ENCODE data around the gene SEC23IP. TPM values are rescaled to one million over a fixed set of nuclear protein-coding genes. Genes with fewer than 3 reads are reported as not detected.
"Not testable (repeated sequence)": the region's sequence is repeated elsewhere in the genome, so short reads cannot be mapped to it uniquely, and the experiment has no call there.

Gene SEC23IP
- total and polyA plus RNA-seq, 12 donors = 8.5 to 83.5 (median 36.9) TPM

GRCh38 chr10:119888715-119889114 lies 3.8 kb upstream of the SEC23IP start:
- H3K27me3 ChIP-seq; H3K9me3 ChIP-seq (replicated peaks in 1 of 3); H3K4me3 ChIP-seq; DNase-seq; H3K27ac ChIP-seq; H3K36me3 ChIP-seq (replicated peaks in 1 of 2); H3K4me1 ChIP-seq (replicated peaks in 1 of 2); intact Hi-C loops (cut with DNase I): not testable (repeated sequence)
- 59 to 69% (median 68%) methylated on average over 3 of the region's 3 CpGs for WGBS, 4 donors

GRCh38 chr10:119889201-119889600 lies 3.3 kb upstream of the SEC23IP start:
- intact Hi-C loops (cut with DNase I); H3K27ac ChIP-seq; H3K9me3 ChIP-seq (replicated peaks in 1 of 3); DNase-seq; H3K27me3 ChIP-seq; H3K36me3 ChIP-seq (replicated peaks in 1 of 2); H3K4me3 ChIP-seq: not testable (repeated sequence)
- peaks cover 8 to 13% of the 10 kb centered on the region in 2 donors for H3K4me1 ChIP-seq (replicated peaks in 1 of 2)
- 61 to 73% (median 69%) methylated on average over 3 of the region's 3 CpGs for WGBS, 4 donors

GRCh38 chr10:119890307-119890706 lies 2.2 kb upstream of the SEC23IP start:
- WGBS, 4 donors = 72 to 86% (median 83%) methylated on average over 4 of the region's 4 CpGs

GRCh38 chr10:119891849-119892187 lies 712 bp upstream of the SEC23IP start:
- H3K9me3 ChIP-seq (replicated peaks in 1 of 3); H3K27me3 ChIP-seq; H3K36me3 ChIP-seq (replicated peaks in 1 of 2); intact Hi-C loops (cut with DNase I): not testable (repeated sequence)
- Histone ChIP-seq H3K4me1 (replicated peaks in 1 of 2) (peaks cover 22 to 33% of the 10 kb centered on the region in 2 donors), H3K27ac (peak overlapping the region in 3 of 5 donors; percentile 76 to 92 (median 88)), H3K4me3 (peak overlapping the region in 2 of 4 donors; percentile 75 to 94)
- WGBS, 4 donors = 37 to 56% (median 48%) methylated on average over 14 of the region's 14 CpGs
- DNase-seq = peak in 2 of 7 donors; percentile 25 to 26

More at GRCh38 chr10:119890307-119890706, 2.2 kb upstream of the SEC23IP start:
- peaks cover 9 to 18% of the 10 kb centered on the region in 2 donors for H3K4me1 ChIP-seq (replicated peaks in 1 of 2)
- H3K9me3 ChIP-seq (replicated peaks in 1 of 3); H3K27me3 ChIP-seq; H3K27ac ChIP-seq; DNase-seq; H3K36me3 ChIP-seq (replicated peaks in 1 of 2); H3K4me3 ChIP-seq; intact Hi-C loops (cut with DNase I): not testable (repeated sequence)

- Histone ChIP-seq H3K36me3 (replicated peaks in 1 of 2) (no peaks in the 10 kb centered on the region), H3K27ac (peak overlapping the region; percentile 37 to 92 (median 76)), H3K4me1 (replicated peaks in 1 of 2) (peaks cover 27 to 41% of the 10 kb centered on the region in 2 donors), H3K9me3 (replicated peaks in 1 of 3) (no peaks in the 10 kb centered on the region), H3K4me3 (peak overlapping the region; percentile 1 to 97 (median 84)), H3K27me3 (no peaks in the 10 kb centered on the region)
- intact Hi-C loops (cut with DNase I) = no loop called here
- no peak for DNase-seq
- WGBS, 4 donors = 2 to 18% (median 4%) methylated on average over 2 to 9 of the region's 9 CpGs
- TF ChIP-seq CTCF (IDR thresholded peaks at IDR 0.05) (no peak), POLR2A (IDR thresholded peaks at IDR 0.05) (no peak)
Observed at GRCh38 chr10:119893074-119893473, 544 bp downstream of the SEC23IP start.

GRCh38 chr10:119893845-119894427 lies 1.4 kb downstream of the SEC23IP start:
- intact Hi-C loops (cut with DNase I) = no loop called here
- no peak for TF ChIP-seq CTCF (IDR thresholded peaks at IDR 0.05)
- TF ChIP-seq POLR2A (IDR thresholded peaks at IDR 0.05) = no peak
- DNase-seq = no peak
- Histone ChIP-seq H3K27me3 (no peaks in the 10 kb centered on the region), H3K4me1 (replicated peaks in 1 of 2) (peaks cover 27 to 41% of the 10 kb centered on the region in 2 donors), H3K4me3 (peak overlapping the region in 1 of 4 donors; percentile 75), H3K9me3 (replicated peaks in 1 of 3) (no peaks in the 10 kb centered on the region), H3K36me3 (replicated peaks in 1 of 2) (peaks cover 0 to 5% of the 10 kb centered on the region in 2 donors), H3K27ac (no peak overlapping the region)
- 92 to 97% (median 96%) methylated on average over 3 of the region's 3 CpGs for WGBS, 4 donors
